Amniotic epithelial cell (primary cell): Measurements from ENCODE around the gene CLN6.
"Not testable (repeated sequence)": the region's sequence is repeated elsewhere in the genome, so short reads cannot be mapped to it uniquely, and the experiment has no call there.

ENCODE experiments used
- DNase-seq: peaks from one replicate; pipeline ENCODE4 v3.0.0-alpha.2; 2010; ENCODE audit warnings: low read depth

CLN6 gene

DNA sequence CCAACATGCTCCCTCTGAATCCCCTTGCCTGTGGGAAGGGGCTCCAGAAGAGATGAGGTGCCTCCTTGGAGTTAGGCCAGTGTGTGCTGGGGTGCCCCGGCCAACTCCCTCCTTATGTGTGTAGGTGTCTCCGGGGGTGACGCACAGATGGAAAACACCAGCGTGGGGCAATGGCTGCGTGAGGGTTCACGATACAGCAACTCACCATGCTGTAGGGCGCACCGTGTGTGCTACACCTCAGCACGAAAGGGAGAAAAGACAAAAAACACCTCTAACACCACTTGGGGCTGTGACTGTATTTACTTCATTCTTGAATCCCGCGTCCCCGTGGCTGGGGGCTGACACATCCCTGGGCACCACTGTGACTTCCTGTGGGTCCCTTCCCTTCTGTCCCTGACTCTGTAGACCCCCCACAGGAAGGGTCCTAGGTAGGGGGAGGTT lies 22.8 kb downstream of the CLN6 start:
- DNase-seq = no peak

DNA sequence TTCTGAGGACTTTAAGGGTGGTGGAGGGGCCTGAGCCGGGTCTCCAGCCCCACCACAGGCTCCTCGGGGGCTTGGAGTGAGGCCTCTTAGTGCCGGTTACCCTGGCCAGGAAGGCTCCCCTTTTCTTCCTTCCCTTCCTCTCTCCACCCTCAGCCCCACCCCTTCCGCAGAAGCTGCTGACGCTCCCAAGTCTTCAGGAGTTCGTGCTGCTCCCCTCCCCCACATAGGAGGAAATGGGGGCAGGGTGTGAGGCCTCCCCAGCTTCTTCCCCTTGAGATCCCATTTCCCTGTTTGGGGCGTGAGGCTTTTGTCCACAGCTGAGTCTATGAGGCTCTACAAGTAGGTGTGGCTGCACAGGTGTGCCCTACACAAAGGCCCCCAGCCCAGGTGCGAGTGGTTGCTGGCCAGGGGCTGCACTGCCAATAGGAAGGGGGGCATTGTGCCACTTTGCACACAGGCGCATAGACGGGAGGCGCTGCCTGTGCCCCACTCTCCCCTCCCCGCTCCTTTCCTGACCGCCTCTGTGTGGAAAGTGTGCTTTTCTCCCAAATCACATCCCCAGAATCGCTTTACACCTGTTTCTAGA lies 23.5 kb downstream of the CLN6 start:
- DNase-seq = no peak

DNA sequence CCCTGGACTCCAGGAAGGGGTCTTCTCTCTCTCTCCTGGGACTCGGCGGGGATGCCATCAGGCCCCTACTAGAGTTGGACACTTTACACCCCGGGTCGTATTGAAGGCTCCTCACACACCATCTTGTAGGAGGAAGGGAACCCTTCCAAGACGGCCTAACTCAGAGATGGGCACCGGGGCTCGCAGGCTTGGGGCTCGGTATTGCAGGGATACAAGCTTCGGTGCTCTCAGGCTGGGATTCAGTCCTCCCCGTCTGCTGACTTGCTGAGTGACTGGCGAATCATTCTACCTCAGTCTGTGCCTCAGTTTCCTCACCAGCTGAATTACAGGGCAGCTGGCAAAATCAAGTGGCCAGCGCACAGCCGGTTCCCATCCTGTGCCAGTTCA lies 24.0 kb downstream of the CLN6 start:
- no peak for DNase-seq

DNA sequence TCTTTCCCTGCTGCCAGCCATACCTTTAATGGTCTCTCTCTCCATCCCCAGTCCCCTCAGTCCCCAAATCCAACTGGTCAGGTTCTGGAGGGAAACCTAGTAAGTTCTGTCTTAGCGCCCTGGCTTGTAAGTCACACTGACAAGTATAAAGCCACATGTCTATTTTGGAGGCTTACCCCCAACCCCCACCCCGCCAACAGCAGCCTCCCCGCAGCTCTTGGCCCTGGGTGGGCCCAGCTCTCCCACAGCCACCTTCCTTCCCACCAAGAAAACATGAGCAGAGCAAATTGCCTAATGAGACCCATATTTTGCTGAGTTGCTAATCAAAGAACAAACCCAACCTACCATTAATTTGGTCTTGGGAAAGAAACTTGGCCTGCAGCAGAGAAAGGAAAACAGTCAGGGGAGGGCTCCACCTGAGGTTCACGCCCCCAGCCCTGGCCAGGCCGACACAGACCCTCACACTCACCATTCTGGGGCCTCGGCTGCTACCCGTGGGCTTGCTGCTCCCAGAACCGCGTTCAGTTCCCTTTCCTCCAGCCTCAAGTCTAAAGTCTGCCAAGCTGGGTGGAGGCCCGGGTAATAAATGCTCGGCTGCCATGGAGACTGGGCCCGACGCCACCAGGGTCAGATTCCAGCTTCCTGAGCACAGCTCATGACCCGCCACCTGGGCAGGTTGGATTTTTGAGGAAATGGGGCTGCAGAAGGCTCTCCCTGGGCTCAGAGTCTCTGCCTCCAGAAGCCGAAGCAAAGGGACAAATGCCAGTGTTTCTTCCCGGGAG lies 24.6 kb downstream of the CLN6 start, which contains the start of gene CALML4:
TSS of gene CALML4 (minus strand) at position 557 of the 782 bp plus-strand sequence. CDS start at position 472, 85 bp downstream.
- DNase-seq = no peak

DNA sequence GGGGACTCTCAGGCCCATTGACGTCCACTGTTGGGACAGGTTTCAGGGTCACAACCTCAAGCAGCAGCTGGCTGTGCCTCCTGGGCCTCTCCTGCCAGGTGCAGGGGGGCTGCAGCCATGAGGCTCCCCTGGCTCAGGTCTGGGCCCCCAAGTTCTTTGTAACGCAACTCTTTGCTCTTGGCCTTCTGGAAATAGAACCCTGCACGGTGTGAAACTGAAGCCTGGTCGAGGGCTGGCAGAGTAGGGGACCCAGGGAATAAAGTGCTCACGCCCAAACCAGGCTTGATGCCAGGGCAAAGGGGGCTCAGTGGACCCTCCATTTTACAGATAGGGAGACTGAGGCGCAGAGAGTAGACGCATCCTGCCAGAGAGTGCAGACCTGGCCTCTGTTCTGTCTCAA lies 25.2 kb downstream of the CLN6 start:
- no peak for DNase-seq

DNA sequence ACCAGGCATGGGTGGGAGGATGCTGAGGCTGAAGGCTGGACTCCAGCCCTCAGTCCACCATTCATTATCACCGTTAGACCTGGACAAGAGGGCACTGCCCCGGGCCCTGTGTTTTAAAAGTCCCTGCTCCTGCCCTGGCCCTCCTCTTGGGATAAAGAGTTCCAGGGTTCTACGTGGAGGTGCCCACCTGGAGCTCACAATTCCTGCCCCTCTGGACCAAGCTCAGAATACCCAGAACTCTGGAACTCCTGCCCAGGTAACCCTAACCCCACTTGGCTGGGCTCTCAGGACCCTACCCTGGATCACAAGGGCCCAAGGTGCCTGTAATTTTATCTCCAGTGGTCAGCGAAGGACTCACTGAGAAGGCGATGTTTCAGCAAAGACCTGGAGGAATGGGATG lies 25.6 kb downstream of the CLN6 start:
- no peak for DNase-seq

DNA sequence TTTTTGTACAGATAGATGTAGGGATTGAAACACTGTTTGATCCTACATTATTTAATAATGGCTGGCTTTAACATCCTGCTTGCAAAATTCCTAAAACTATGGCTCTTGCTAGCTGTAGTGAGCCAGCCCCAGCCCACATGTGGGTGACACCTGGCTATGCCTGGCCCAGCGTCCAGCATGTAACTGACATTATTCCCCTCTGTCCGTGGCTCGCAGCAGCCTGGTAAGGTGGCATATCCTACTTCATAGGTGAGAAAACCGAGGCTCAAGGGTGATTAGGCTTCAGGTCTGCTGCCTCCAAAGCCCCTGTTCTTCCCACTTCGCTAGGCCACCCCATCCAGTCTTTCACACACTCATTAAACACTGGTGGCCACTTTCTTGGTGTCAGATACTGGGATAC lies 26.0 kb downstream of the CLN6 start:
- DNase-seq = no peak

DNA sequence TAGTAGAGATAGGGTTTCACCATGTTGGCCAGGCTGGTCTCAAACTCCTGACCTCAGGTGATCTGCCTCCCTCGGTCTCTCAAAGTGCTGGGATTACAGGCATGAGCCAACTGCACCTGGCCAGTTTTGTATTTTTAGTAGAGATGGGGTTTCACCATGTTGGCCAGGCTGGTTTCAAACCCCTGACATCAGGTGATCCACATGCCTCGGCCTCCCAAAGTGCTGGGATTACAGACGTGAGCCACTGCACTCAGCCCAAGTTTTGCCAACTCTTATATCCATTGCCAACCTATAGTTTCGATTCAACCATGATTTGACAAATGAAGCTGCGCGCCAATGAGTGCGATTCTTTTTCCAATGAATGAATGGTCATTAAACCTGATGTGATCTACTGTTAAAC lies 26.5 kb downstream of the CLN6 start:
- not testable (repeated sequence) for DNase-seq

DNA sequence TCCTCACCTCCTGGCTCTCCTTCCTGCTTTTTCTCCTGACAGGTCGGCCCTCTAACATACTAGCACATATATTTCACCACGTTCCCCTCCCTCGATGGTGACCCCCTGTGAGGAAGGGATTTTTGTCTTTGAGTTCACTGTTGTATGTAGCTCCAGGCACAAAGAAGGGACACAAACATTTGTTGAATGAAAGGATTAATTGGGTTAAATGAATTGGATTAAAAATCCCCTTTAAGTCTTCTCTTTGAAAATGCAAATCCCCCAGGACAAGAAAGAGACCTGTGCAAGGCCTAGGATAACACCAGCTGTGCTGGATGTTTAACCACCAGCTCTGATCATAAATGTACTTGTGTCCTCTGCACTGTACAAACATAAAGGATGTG lies 27.7 kb downstream of the CLN6 start:
- no peak for DNase-seq

DNA sequence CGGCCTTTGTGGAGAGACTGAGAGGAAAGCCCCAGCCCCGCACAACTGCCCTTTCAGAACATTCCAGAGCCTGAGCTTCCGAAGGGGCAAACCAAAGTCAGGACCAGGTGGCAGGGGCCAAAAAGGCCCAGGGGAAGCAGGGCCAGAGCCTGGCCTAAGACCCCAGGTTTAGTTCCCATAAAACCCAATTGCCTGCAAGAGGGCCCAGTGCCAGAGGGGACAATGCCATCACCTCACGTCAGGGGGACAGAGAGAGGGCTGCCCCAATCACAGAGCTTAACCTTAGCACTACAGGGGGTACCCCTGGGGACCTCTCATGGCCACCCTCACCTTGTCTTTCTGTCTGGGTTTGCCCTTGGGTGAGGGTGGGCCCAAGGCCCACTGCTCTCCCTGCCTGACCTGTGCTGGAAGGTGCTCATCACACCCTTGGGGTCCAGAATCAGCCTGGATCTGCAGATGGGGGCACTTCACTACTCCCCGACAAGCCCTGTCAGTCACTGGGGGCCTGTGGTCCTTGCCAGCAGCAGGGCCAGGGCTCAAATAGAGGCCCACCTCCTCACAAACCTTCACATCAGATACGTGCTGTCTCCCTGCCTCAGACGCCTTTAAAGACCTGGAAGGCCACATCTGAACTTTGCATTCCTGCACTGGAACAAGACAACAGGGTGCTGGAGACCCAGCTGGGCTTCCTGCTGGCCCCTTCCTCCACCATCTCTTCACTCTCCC lies 28.2 kb downstream of the CLN6 start:
- DNase-seq = no peak

DNA sequence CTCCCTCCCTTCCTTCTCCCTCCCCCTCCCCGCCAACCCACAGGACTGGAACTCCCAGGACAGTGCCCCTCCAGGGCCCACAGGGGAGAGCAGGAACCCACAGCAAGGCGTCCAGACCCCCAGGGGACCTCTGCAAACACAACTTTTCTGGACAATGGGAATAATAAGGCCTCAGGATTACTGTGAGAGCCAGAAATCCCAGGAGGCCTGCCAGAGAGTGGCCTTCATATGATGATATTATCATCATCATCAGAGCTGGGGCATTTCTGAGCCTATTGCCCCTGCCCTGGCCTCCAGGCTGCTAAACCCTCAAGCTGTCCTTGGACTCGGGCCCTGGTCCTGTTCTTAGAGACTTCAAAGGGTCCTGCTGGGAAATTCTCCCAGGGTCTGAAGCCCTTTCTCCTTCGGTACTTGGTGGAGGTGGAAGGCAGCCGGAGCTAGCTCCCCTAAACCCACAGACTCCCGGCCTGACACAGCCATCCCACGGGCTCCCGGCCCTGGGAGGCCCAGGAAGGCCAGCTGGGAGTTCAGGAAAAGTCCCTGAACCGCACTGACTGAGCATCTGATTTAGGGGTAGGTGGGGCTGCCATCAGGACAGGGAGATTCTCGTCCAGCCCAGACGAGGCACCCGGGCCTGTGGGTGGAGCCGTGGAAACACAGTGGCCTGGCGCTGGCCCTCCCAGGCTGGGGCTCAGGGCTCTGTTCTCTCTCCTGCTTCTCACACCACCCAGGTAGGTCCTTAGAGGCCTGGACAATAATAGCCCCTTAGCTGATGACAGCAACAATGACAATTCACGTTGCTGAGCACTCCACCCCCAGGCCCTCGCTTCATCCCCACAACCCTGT lies 29.3 kb downstream of the CLN6 start:
- DNase-seq = peak; percentile 30

DNA sequence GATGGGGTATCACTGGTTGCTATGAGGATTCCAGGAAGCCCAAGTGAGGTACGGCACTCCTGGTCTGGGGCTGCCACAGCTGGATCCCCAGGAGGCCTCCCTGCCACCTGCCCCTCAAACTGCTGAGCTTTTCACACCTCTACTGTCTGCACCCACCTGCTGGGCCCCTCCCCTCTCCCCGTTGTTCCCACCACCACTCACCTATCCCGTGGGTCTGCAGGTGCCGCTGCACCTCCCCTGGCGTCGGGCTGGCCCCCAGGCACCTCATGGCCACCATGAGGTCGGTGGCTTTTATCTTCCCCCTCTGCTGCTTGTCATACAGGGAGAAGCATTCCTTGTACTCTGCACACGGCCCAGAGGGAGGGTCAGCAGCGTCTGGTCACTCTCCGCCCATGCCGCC lies 30.2 kb downstream of the CLN6 start:
- no peak for DNase-seq

DNA sequence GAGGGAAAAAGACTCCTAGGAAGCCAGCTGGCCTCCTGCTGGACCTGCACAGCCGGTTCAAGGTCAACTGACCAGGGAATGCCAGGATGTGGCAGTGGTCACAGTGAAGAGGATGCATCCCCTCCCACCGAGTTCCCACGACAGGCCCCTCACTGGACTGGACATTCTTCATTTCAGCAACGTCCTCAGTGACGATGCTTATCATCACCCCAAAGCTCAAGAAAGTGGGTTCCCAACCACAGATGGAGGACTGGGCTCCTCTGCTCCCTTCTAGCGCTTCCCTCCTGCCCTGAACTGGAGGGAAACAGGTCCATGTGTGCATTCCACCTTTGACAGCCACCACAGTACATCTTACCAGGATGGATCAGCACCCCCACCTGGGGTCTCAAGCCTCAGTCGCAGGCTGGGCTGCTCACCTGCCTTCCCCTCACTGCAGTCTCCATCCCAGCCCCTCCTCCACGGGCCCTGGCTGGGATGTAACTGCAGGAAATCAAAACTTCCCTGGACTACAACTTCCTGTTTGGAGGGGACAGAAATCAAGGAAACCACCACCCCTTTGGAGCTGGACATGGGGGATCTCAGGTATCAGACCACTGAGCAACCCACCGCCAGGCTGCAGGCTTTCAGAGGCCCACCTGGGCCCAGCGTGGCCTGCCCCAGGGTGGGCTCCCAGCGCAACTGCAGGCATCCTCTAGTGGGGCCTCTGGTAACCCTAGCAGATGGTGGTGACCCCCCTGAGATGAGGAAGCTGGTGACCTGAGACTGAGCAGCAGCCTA lies 31.7 kb downstream of the CLN6 start:
- DNase-seq = no peak

DNA sequence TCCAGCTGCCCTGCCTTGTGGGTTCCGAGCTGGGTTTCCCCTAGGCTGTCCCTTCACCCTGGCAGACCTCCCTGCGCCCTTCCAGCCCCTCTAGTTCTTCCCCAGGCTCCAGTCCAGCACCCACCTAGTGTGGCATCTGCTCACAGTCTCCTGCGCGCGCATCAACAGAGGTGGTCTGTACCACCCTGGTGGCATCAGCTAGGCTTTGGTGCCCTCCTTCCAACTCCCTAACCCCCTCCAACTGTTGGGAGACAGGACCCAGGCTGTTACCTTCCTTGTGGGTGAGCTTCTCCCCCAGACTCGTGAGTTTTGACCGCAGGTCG lies 32.4 kb downstream of the CLN6 start:
- no peak for DNase-seq

DNA sequence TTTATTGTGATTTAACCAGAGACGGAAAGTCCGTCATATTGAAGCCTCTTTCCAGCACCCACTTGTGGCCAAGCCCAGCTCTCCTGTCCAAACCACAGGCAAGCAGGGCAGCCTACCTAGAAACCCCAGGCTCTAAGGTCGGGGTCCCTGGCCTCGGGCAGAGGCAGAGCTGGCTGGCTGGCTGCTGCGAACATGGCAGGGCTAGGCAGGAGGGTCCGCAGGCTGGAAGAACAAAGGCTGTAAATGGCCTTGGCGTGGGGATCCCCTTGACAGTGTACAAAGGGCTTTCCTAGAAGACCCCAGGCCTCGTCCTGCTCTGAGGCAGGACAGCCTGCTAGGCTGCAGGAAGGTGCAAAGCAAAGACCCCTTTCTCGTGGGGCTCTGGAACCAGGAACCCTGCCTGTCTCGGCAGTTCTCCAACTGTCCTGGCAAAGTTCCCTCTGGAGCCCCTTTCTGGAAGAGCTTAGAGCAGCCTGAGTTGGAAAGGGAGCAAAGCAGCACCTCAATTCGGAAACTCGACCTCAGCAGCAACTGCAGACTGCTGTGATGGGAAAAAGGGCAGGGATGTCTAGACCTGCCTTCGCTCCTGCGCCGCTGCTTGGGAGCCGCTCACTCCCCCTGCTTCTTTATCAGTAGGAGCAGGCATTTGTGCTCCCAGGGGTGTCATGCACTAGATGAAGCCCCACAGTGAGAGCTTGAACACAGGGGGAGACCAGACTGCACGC lies 32.9 kb downstream of the CLN6 start:
- no peak for DNase-seq

DNA sequence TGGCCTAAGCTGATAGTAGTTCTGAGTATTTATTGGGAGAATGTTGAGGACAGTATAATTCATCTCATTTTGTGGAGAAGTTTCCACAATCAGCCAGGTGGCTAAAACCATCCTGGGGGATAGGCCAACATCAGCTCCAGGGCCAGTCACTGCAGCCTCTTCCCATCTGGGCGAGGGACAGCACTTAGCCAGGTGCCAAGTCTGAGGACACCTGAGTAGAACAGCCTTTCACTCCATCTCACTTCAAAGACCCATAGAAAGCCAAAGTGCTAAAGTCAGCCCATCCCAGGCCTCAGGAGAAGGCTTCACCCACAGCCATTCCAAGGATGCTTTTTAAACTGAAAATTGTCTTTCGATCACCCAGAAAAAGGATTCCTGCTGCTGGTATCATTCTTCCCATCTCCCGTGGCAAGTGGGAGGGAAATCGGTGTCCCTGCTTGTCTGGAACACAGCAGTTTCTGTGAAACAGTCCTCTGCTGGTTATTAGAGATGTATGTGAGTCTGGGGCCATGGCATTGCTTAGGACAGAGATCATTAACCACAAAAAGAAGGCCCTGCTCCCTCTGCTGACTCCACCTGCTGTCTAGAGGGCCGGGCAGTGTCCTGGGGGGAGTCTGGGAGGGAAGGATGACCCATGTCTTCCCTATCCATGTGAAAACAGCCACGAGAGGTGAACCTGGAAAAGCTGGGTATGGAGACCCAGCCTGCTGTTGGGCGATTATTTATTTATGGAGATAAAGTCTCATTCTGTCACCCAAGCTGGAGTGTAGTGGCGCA lies 34.0 kb downstream of the CLN6 start:
- DNase-seq = no peak

DNA sequence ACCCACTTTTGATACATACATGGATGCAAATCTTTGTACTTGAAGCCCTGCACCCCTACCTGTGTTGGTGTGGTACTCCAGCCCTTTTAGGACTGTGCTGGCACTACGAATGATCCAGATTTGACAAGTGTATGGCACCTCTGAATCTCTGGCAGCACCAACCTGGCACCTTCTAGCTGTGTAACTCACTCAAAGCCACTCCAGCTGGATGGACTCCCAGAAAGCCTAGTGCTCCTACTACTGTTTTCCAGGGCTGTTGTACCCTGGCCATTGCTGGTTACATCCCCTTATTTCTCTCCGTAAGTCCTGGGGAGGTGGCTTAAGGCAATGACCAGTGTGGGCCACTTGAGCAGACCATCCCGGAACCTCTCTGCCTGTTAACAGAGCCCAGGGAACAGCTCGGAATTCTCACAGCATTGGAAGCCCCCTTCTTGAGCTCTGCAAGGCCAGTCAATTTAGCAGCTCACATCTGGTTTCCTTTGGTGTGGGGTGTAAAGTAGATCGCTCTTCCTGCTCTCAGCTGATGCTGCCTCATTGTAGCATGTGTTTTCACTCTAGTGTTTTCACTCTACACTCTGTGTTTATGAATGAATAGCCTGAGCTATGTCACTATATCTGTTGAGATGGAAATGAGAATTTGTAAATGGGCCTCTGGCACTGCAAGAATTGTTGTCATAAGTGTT lies 36.6 kb downstream of the CLN6 start:
- no peak for DNase-seq

DNA sequence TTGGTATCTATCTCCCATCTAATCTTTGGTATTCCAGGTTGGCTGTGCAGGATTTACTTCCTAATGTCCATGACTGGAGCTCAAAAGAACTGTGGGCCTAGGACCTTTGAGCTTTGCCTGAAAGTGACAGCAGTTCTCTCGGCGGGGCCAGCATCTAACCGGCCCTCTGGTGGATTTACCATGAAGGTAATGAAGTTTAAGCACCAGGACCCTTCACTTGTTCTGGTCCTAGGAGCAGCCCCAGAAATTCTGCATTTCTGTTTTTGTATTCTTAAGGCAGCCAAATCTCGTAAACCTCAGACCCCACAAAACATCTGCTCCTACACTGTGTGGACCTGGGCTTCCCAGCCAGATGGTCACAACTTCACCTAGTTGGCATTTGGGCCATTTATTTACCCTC lies 37.4 kb downstream of the CLN6 start:
- DNase-seq = no peak

DNA sequence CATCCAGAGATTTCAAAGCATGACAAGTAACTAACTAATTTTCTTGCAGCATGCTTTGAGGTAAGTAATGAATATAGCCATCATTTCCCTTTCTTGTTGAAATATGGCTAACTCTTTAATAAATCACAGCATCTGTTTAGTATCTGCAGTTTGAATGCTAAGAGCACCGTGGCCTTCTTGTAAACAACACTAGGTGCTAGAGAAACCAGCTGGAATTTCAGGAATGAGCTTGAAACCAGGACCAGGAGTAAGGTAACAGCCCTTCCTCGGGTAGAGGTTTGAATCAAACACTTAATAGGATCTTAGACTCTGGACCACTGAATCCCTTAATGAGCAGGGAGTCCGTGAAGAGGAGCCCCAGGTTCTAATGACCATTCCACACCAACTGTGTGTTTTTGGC lies 38.0 kb downstream of the CLN6 start:
- DNase-seq = peak; percentile 44

DNA sequence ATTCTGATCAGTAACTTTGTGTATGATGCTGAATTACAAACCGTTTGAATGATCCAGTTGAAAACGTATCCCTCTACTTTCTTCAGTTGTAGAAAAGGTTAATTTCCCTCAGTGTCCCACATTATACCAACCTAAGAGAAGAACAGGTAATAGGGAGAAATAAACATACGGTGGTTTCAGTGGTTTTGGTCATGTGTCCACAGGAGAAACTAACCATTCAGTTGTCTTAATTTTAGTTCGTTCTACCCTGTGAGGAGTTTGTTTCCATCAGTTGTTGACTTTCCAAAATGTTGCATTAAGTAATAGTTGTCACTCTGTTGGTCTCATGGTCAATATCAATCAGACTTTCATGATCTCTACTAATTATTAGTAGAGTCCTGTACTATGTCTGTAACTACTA lies 39.5 kb downstream of the CLN6 start:
- DNase-seq = no peak
